Fibroblast of skin of left biceps (primary cell): ENCODE results near the gene NRGN.
"Not testable (repeated sequence)": the region's sequence is repeated elsewhere in the genome, so short reads cannot be mapped to it uniquely, and the experiment has no call there.

Source experiments
- DNase-seq, 2 experiments: peaks; one replicate each; pipeline ENCODE4 v3.0.0-alpha.2; 2013; ENCODE audit warnings: low read depth in 2 of 2

Gene NRGN

GRCh38 chr11:124757320-124757719, 17.6 kb downstream of the NRGN start:
- DNase-seq = no peak

GRCh38 chr11:124758355-124759265, 18.9 kb downstream of the NRGN start:
- no peak for DNase-seq

- DNase-seq = no peak
Observed at GRCh38 chr11:124759266-124760204, 19.8 kb downstream of the NRGN start.

GRCh38 chr11:124760205-124760652, 20.5 kb downstream of the NRGN start:
- no peak for DNase-seq

GRCh38 chr11:124760806-124761205, 21.1 kb downstream of the NRGN start:
- no peak for DNase-seq

GRCh38 chr11:124761301-124762104, 21.8 kb downstream of the NRGN start:
- DNase-seq = no peak

GRCh38 chr11:124762105-124762623, 22.4 kb downstream of the NRGN start, which contains the start of gene ESAM:
ESAM (minus strand) TSS chr11:124762290; CDS start chr11:124762154, 136 bp downstream.
- DNase-seq = no peak

GRCh38 chr11:124762624-124763155, 22.9 kb downstream of the NRGN start:
- no peak for DNase-seq

GRCh38 chr11:124763156-124763947, 23.6 kb downstream of the NRGN start:
- DNase-seq = no peak

- no peak for DNase-seq
Observed at GRCh38 chr11:124766156-124766555, 26.4 kb downstream of the NRGN start.

- no peak for DNase-seq
Observed at GRCh38 chr11:124768914-124769313, 29.2 kb downstream of the NRGN start.

- DNase-seq = no peak
Observed at GRCh38 chr11:124769806-124770774, 30.3 kb downstream of the NRGN start.

- DNase-seq = not testable (repeated sequence)
Observed at GRCh38 chr11:124770959-124771358, 31.2 kb downstream of the NRGN start.

- DNase-seq = no peak
Observed at GRCh38 chr11:124776865-124777645, 37.3 kb downstream of the NRGN start.

- DNase-seq = no peak
Observed at GRCh38 chr11:124778281-124778680, 38.5 kb downstream of the NRGN start.

GRCh38 chr11:124779568-124779967, 39.8 kb downstream of the NRGN start:
- DNase-seq = no peak

- no peak for DNase-seq
Observed at GRCh38 chr11:124783002-124783401, 43.3 kb downstream of the NRGN start.

GRCh38 chr11:124784051-124784450, 44.3 kb downstream of the NRGN start:
- no peak for DNase-seq
